HepG2 (cell line): ENCODE measurements around the gene TNIP1. TPM values are rescaled to one million over a fixed set of nuclear protein-coding genes. Genes with fewer than 3 reads are reported as not detected.
A peak's percentile ranks its signal among the peaks of the same experiment; 100 is the strongest.

ENCODE experiments used
- ATAC-seq: fragments of 200-7000 bp; cut with Tn5 transposase; 3 replicates; pipeline ENCODE4 v1.9.1; 2020; ENCODE audit warnings: mild to moderate bottlenecking, moderate library complexity
- BruUV-seq: library from RNA; stranded (reverse); fragments of 400-500 nt; replicated peaks from 2 replicates; lab custom pipeline; 2021; lab: Mats Ljungman, UMichigan
- CTCF ChIA-PET: fragments of 300-600 bp; formaldehyde crosslinking; extraction: SDS; loops from one replicate; lab custom pipeline; 2021; ENCODE audit warnings: low total read pairs, inconsistent platforms, low intra/inter-chr PET ratio; lab: Yijun Ruan, JAX
- POLR2A ChIA-PET: fragments of 350-600 bp; sonication (Branson Sonifier 250); formaldehyde crosslinking; loops from one replicate; lab custom pipeline; 2020; ENCODE audit warnings: antibody characterized with exemption, inconsistent platforms; lab: Yijun Ruan, JAX
- DNase-seq: peaks from one replicate; pipeline ENCODE4 v3.0.0-alpha.2; 2015; ENCODE audit warnings: low spot score
- FAIRE-seq: peaks from 3 replicates; lab custom pipeline; 2011; peaks lifted over from hg19 to GRCh38; lab: Jason Lieb, UNC
- H2AFZ ChIP-seq: one replicate; pipeline ENCODE4 v1.6.1; 2011; ENCODE audit warnings: low read length, inconsistent platforms
- H3K27ac ChIP-seq: fragments of 300-600 bp; 3 replicates; pipeline ENCODE4 v1.8.0; 2011; ENCODE audit warnings: mixed run types, mild to moderate bottlenecking, mixed read lengths, low read length, inconsistent platforms; ENCODE audit not compliant: insufficient read depth; ENCODE audit errors: extremely low read length
- H3K27me3 ChIP-seq, 2 experiments: fragments of 200-600 bp in 1 of 2; 2 replicates in 1 of 2; 3 replicates in 1 of 2; pipeline versions ENCODE4 v1.6.0 to v1.8.0; 2011; ENCODE audit warnings: low read length in 2 of 2, mild to moderate bottlenecking in 2 of 2, moderate library complexity in 2 of 2, inconsistent platforms in 1 of 2; ENCODE audit not compliant: insufficient read depth in 2 of 2, control insufficient read depth in 1 of 2
- H3K36me3 ChIP-seq, 2 experiments: fragments of 200-600 bp in 1 of 2; replicated peaks in 1 of 2; 2 replicates in 1 of 2; 3 replicates in 1 of 2; pipeline versions ENCODE4 v1.5.1 to v1.8.0; 2011; ENCODE audit warnings: low read length in 2 of 2, inconsistent platforms in 1 of 2; ENCODE audit not compliant: insufficient read depth in 2 of 2, control insufficient read depth in 1 of 2
- H3K4me1 ChIP-seq: 2 replicates; pipeline ENCODE4 v1.5.1; 2012; ENCODE audit warnings: low read length, inconsistent platforms; ENCODE audit not compliant: insufficient read depth
- H3K4me2 ChIP-seq: 2 replicates; pipeline ENCODE4 v1.6.0; 2011; ENCODE audit warnings: low read depth, low read length, inconsistent platforms
- H3K4me3 ChIP-seq, 3 experiments: fragments of 200-600 bp in 1 of 3; sonication (generic), shearing (Covaris generic) in 1 of 3; replicated peaks in 1 of 3; 2 replicates each; pipeline ENCODE4 v1.5.1; 2011 to 2016; ENCODE audit warnings: low read length in 3 of 3, inconsistent platforms in 2 of 3, low read depth in 2 of 3, mild to moderate bottlenecking in 2 of 3, control low read depth in 1 of 3, mixed read lengths in 1 of 3; ENCODE audit not compliant: insufficient read depth in 1 of 3
- H3K79me2 ChIP-seq: one replicate; pipeline ENCODE4 v1.6.1; 2011; ENCODE audit warnings: low read length, inconsistent platforms; ENCODE audit not compliant: insufficient read depth
- H3K9ac ChIP-seq: 2 replicates; pipeline ENCODE4 v1.6.0; 2011; ENCODE audit warnings: mild to moderate bottlenecking, low read depth, low read length, inconsistent platforms; ENCODE audit not compliant: insufficient read depth
- H3K9me3 ChIP-seq: 2 replicates; pipeline ENCODE4 v1.5.1; 2012; ENCODE audit warnings: mild to moderate bottlenecking, low read length
- H4K20me1 ChIP-seq: 2 replicates; pipeline ENCODE4 v1.6.0; 2011; ENCODE audit warnings: inconsistent platforms, mild to moderate bottlenecking, low read length, moderate library complexity; ENCODE audit not compliant: insufficient read depth
- ATF6 ChIP-seq: sonication (generic); formaldehyde crosslinking; conservative IDR thresholded peaks from 2 replicates; pipeline ENCODE4 v1.4.0; 2020; ENCODE audit warnings: missing genetic modification reagents
- CREM ChIP-seq, 2 experiments: sonication (generic) in 1 of 2; formaldehyde crosslinking in 1 of 2; IDR thresholded peaks; 2 replicates each; pipeline versions ENCODE4 v1.4.0 to v1.6.1; 2016 to 2020; ENCODE audit warnings: antibody characterized with exemption in 1 of 2, mild to moderate bottlenecking in 1 of 2, missing genetic modification reagents in 1 of 2
- FOXJ3 ChIP-seq: sonication (generic); formaldehyde crosslinking; IDR thresholded peaks from 2 replicates; pipeline ENCODE4 v1.4.0; 2020; ENCODE audit warnings: missing genetic modification reagents, mild to moderate bottlenecking, borderline replicate concordance
- GATAD1 ChIP-seq: IDR thresholded peaks from 2 replicates; pipeline ENCODE4 v1.6.1; 2016; ENCODE audit warnings: missing genetic modification reagents, missing compliant biosample characterization
- GATAD2A ChIP-seq: IDR thresholded peaks from 2 replicates; pipeline ENCODE4 v1.6.1; 2016
- GPBP1L1 ChIP-seq: sonication (generic); formaldehyde crosslinking; IDR thresholded peaks from 2 replicates; pipeline ENCODE4 v1.5.0; 2020; ENCODE audit warnings: mild to moderate bottlenecking, missing genetic modification reagents
- HNRNPK ChIP-seq: fragments of 200-400 bp; formaldehyde crosslinking; IDR thresholded peaks from 2 replicates; pipeline ENCODE4 v1.6.1; 2018; ENCODE audit warnings: low read length, low read depth, moderate library complexity, mild to moderate bottlenecking; ENCODE audit not compliant: poor library complexity, severe bottlenecking
- JDP2 ChIP-seq: sonication (generic); formaldehyde crosslinking; IDR thresholded peaks from 2 replicates; pipeline ENCODE4 v1.8.1; 2022; ENCODE audit warnings: missing genetic modification reagents, borderline replicate concordance
- KAT7 ChIP-seq: IDR thresholded peaks from 2 replicates; pipeline ENCODE4 v1.6.1; 2018; ENCODE audit warnings: borderline replicate concordance, missing compliant biosample characterization
- KMT2A ChIP-seq: sonication (generic); formaldehyde crosslinking; IDR thresholded peaks from 2 replicates; pipeline ENCODE4 v1.4.0; 2020; ENCODE audit warnings: missing genetic modification reagents
- NFYC ChIP-seq: IDR thresholded peaks from 2 replicates; pipeline ENCODE4 v1.6.1; 2016; ENCODE audit warnings: missing genetic modification reagents, missing compliant biosample characterization
- SAP130 ChIP-seq: IDR thresholded peaks from 2 replicates; pipeline ENCODE4 v1.6.1; 2016; ENCODE audit warnings: low read depth
- SOX6 ChIP-seq, 2 experiments: fragments of 450-650 bp in 1 of 2; sonication (generic) in 1 of 2; formaldehyde crosslinking in 1 of 2; IDR thresholded peaks; 2 replicates each; pipeline versions ENCODE4 v1.4.0 to v1.6.1; 2017 to 2020; ENCODE audit warnings: antibody characterized with exemption in 1 of 2, mild to moderate bottlenecking in 1 of 2, missing genetic modification reagents in 1 of 2
- TARDBP ChIP-seq: sonication (generic); formaldehyde crosslinking; IDR thresholded peaks from 2 replicates; pipeline ENCODE4 v1.8.0; 2022; ENCODE audit warnings: mild to moderate bottlenecking, missing genetic modification reagents
- XBP1 ChIP-seq: sonication (generic); formaldehyde crosslinking; IDR thresholded peaks from 2 replicates; pipeline ENCODE4 v1.5.0; 2020; ENCODE audit warnings: missing genetic modification reagents
- ZFX ChIP-seq: sonication (generic); formaldehyde crosslinking; IDR thresholded peaks from 2 replicates; pipeline ENCODE4 v1.4.0; 2020; ENCODE audit warnings: mild to moderate bottlenecking, low read depth, missing genetic modification reagents, moderate library complexity
- ZNF260 ChIP-seq: sonication (generic); formaldehyde crosslinking; IDR thresholded peaks from 2 replicates; pipeline ENCODE4 v1.4.0; 2020; ENCODE audit warnings: missing genetic modification reagents, low read depth, mild to moderate bottlenecking, borderline replicate concordance
- ZNF430 ChIP-seq: sonication (generic); formaldehyde crosslinking; IDR thresholded peaks from 2 replicates; pipeline ENCODE4 v1.9.0; 2021; ENCODE audit warnings: mild to moderate bottlenecking, missing genetic modification reagents
- ZNF740 ChIP-seq: sonication (generic); formaldehyde crosslinking; IDR thresholded peaks from 2 replicates; pipeline ENCODE4 v1.4.0; 2020; ENCODE audit warnings: missing genetic modification reagents
- ZNF75D ChIP-seq: sonication (generic); formaldehyde crosslinking; IDR thresholded peaks from 2 replicates; pipeline ENCODE4 v1.8.1; 2023; ENCODE audit warnings: missing genetic modification reagents, mild to moderate bottlenecking, borderline replicate concordance
- WGBS: methylation state at CpG from one replicate; pipeline ENCODE4 v1.1.6; 2017; ENCODE audit warnings: low lambda C conversion rate; 5-methylcytosine and 5-hydroxymethylcytosine counted together
- in situ Hi-C: cut with HindIII; loops from 2 replicates; pipeline ENCODE4 v1.10.0; 2017; ENCODE audit warnings: low pct_unique_long_range_greater_than_20kb; ENCODE audit not compliant: extremely low pct_ligation_motif_present
- intact Hi-C: fragments of 100-400 bp; cut with micrococcal nuclease; formaldehyde crosslinking; loops from one replicate; pipeline ENCODE4 v1.10.0; 2022; ENCODE audit not compliant: unreplicated experiment
- polyA plus RNA-seq, 8 experiments: library from polyadenylated mRNA; depleted of rRNA in 3 of 8; stranded (reverse) in 7 of 8; unstranded in 1 of 8; fragments of >200 nt; fragmentation: Illumina TruSeq in 4 of 8; extraction: Trizol in 4 of 8; gene quantifications; 2 replicates each; pipeline versions ENCODE4 v1.2.1 to v1.2.3, GENCODE V29; 2011 to 2016; ENCODE audit warnings: low read depth in 4 of 8, missing spikeins in 1 of 8, mixed read lengths in 1 of 8; ENCODE audit not compliant: insufficient read depth in 1 of 8
- total RNA-seq, 5 experiments: library from RNA; depleted of rRNA; stranded (reverse); fragments of >200 nt; fragmentation: Illumina TruSeq; extraction: Trizol; gene quantifications; 2 replicates each; pipeline ENCODE4 v1.2.3, GENCODE V29; 2016; ENCODE audit warnings: low read depth in 1 of 5
- TF ChIP-seq, protein P1 (sequence below): IDR thresholded peaks from 2 replicates; pipeline ENCODE4 v1.6.1; 2016; ENCODE audit warnings: missing biosample characterization, missing genetic modification reagents, low read depth

Gene TNIP1
- total and polyA plus RNA-seq, 2 of the 13 experiments (the other 11 are each of a cell fraction or from before 2014, with no cell fraction given) = 26.2 to 45.9 TPM

GRCh38 chr5:151016700-151017099 is 64.1 kb downstream of the TNIP1 start:
- H3K9ac ChIP-seq = no peak overlapping the region
- DNase-seq (peak; percentile 48), FAIRE-seq (peak; percentile 21), ATAC-seq (no peak)
- no peaks in the 10 kb centered on the region for H3K9me3 ChIP-seq
- H2AFZ ChIP-seq = no peak overlapping the region
- ChIA-PET POLR2A (interaction anchor here (1.2 kb wide), 1 partner anchor 13 kb away, joined by 3 read pairs; no protein-coding TSS in a partner anchor), CTCF (no interaction called here)
- no peaks in the 10 kb centered on the region for H3K36me3 ChIP-seq
- peaks cover 14% of the 10 kb centered on the region for H3K79me2 ChIP-seq
- peak overlapping the region; percentile 48 for H3K27ac ChIP-seq
- H3K27me3 ChIP-seq = no peaks in the 10 kb centered on the region; a peak in 1 of 5 replicates
- no peak overlapping the region for H3K4me3 ChIP-seq
- BruUV-seq = no TSS peak
- in situ Hi-C loops = no loop called here
- intact Hi-C loops = no loop called here
- H4K20me1 ChIP-seq = peaks cover 5% of the 10 kb centered on the region; the same call in 1 of the 2 replicates
- H3K4me1 ChIP-seq = peaks cover 90% of the 10 kb centered on the region
- 22% methylated on average over 5 of the region's 5 CpGs for WGBS
- peak overlapping the region; percentile 55 for H3K4me2 ChIP-seq
- TF ChIP-seq GATAD1 (CRISPR knock-in tag) (no peak), ZFX (CRISPR knock-in tag) (no peak), ZNF260 (CRISPR knock-in tag) (no peak), NFYC (CRISPR knock-in tag) (no peak), HNRNPK (no peak), KMT2A (CRISPR knock-in tag) (0 out of 2 replicates have a peak, but pooled peaks have one; percentile 26), GATAD2A (CRISPR knock-in tag) (0 out of 2 replicates have a peak, but pooled peaks have one; percentile 56), FOXJ3 (no peak), GPBP1L1 (no peak), ZNF430 (CRISPR knock-in tag) (0 out of 2 replicates have a peak, but pooled peaks have one; percentile 23), JDP2 (no peak), KAT7 (CRISPR knock-in tag) (no peak), SOX6 (IDR thresholded peaks at IDR 0.05) (no peak), SOX6 (CRISPR knock-in tag; IDR thresholded peaks at IDR 0.05) (peak; percentile 22; the same call in 1 of the 2 replicates), CREM (IDR thresholded peaks at IDR 0.05) (0 out of 2 replicates have a peak, but pooled peaks have one; percentile 9), CREM (CRISPR knock-in tag; IDR thresholded peaks at IDR 0.05) (no peak), XBP1 (no peak), SAP130 (CRISPR knock-in tag) (no peak), TARDBP (CRISPR knock-in tag) (no peak), ZNF75D (CRISPR knock-in tag) (no peak), ATF6 (CRISPR knock-in tag) (no peak), ZNF740 (CRISPR knock-in tag) (no peak)
- TF ChIP-seq, protein P1, sequence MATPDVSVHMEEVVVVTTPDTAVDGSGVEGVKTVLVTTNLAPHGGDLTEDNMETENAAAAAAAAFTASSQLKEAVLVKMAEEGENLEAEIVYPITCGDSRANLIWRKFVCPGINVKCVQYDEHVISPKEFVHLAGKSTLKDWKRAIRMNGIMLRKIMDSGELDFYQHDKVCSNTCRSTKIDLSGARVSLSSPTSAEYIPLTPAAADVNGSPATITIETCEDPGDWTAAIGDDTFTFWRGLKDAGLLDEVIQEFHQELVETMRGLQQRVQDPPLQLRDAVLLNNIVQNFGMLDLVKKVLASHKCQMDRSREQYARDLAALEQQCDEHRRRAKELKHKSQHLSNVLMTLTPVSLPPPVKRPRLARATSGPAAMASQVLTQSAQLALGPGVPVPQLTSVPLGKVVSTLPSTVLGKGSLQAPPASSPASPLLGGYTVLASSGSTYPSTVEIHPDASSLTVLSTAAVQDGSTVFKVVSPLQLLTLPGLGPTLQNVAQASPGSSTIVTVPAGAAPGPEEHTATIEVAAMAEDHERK (CRISPR knock-in tag) = no peak
